HG03439 (cell line): Measurements from ENCODE around the gene OSCP1.

Experiments
- ATAC-seq: cut with Tn5 transposase; IDR thresholded peaks from one replicate; pipeline ENCODE4 v1.9.1; 2021; ENCODE audit warnings: mild to moderate bottlenecking, moderate library complexity; ENCODE audit not compliant: unreplicated experiment

Gene OSCP1

GRCh38 chr1:36411674-36412648, 38.3 kb downstream of the OSCP1 start:
- ATAC-seq, result no peak

GRCh38 chr1:36408479-36408878, 41.8 kb downstream of the OSCP1 start:
- ATAC-seq, result no peak

- ATAC-seq, result no peak
These were observed 43.8 kb downstream of the OSCP1 start for GRCh38 chr1:36406440-36406839.

- no peak for ATAC-seq
These were observed 47.8 kb downstream of the OSCP1 start for GRCh38 chr1:36402504-36402890.

- no peak for ATAC-seq
These were observed 48.4 kb downstream of the OSCP1 start for GRCh38 chr1:36401602-36402503.

- no peak for ATAC-seq
These were observed 49.2 kb downstream of the OSCP1 start for GRCh38 chr1:36400825-36401601.

GRCh38 chr1:36400514-36400824, 49.8 kb downstream of the OSCP1 start:
- ATAC-seq, result no peak

GRCh38 chr1:36398370-36398977, 51.8 kb downstream of the OSCP1 start:
- ATAC-seq, result no peak

GRCh38 chr1:36397378-36398230, 52.6 kb downstream of the OSCP1 start, which contains the start of gene LSM10:
TSS of gene LSM10 (minus strand) at chr1:36397908. CDS start at chr1:36394129, 3,779 bp downstream.
- ATAC-seq, result peak; percentile 84

- no peak for ATAC-seq
These were observed 53.2 kb downstream of the OSCP1 start for GRCh38 chr1:36397083-36397377.

- no peak for ATAC-seq
These were observed 53.9 kb downstream of the OSCP1 start for GRCh38 chr1:36396359-36396758.

- ATAC-seq, result no peak
These were observed 56.6 kb downstream of the OSCP1 start for GRCh38 chr1:36393686-36394085.

GRCh38 chr1:36392836-36393235, 57.4 kb downstream of the OSCP1 start:
- no peak for ATAC-seq

- no peak for ATAC-seq
These were observed 59.0 kb downstream of the OSCP1 start for GRCh38 chr1:36391271-36391670.

- ATAC-seq, result no peak
These were observed 59.8 kb downstream of the OSCP1 start for GRCh38 chr1:36390411-36390810.

- ATAC-seq, result no peak
These were observed 60.3 kb downstream of the OSCP1 start for GRCh38 chr1:36389999-36390398.

- ATAC-seq, result no peak
These were observed 61.0 kb downstream of the OSCP1 start for GRCh38 chr1:36389261-36389660.

- ATAC-seq, result no peak
These were observed 62.9 kb downstream of the OSCP1 start for GRCh38 chr1:36387141-36387949.
